PC-9 (cell line): ENCODE data around the gene CEBPB. TPM values are rescaled to one million over a fixed set of nuclear protein-coding genes. Genes with fewer than 3 reads are reported as not detected.

Source experiments
- BruUV-seq: library from RNA; stranded (reverse); fragments of 400-500 nt; replicated peaks from 2 replicates; lab custom pipeline; 2021; lab: Mats Ljungman, UMichigan
- CTCF ChIA-PET: fragments of 300-600 bp; sonication (Branson Sonifier 250); formaldehyde crosslinking; loops from one replicate; lab custom pipeline; 2022; ENCODE audit warnings: antibody characterized with exemption; lab: Charles Lee
- POLR2A ChIA-PET: fragments of 300-600 bp; sonication (Branson Sonifier 250); formaldehyde crosslinking; loops from one replicate; lab custom pipeline; 2022; ENCODE audit warnings: antibody characterized with exemption; ENCODE audit not compliant: unreplicated experiment; lab: Charles Lee
- DNase-seq, 2 experiments: peaks; one replicate each; pipeline versions ENCODE4 v3.0.0 to v3.0.0-alpha.2; 2015 to 2022; ENCODE audit warnings: mixed read lengths in 1 of 2
- H2AFZ ChIP-seq: fragments of 200-600 bp; sonication (generic); 2 replicates; pipeline ENCODE4 v1.8.1; 2017; ENCODE audit warnings: antibody characterized with exemption
- H3F3A ChIP-seq: fragments of 200-600 bp; sonication (generic); 2 replicates; pipeline ENCODE4 v1.8.1; 2017; ENCODE audit warnings: antibody characterized with exemption, mild to moderate bottlenecking, low read depth; ENCODE audit not compliant: insufficient read depth
- H3K27ac ChIP-seq: fragments of 200-600 bp; sonication (generic); 2 replicates; pipeline ENCODE4 v1.6.1; 2016; ENCODE audit warnings: mixed run types
- H3K27me3 ChIP-seq: fragments of 200-600 bp; sonication (generic); 2 replicates; pipeline ENCODE4 v1.6.1; 2016; ENCODE audit warnings: low read depth, mixed run types; ENCODE audit not compliant: insufficient read depth
- H3K36me3 ChIP-seq: fragments of 200-600 bp; sonication (generic); 2 replicates; pipeline ENCODE4 v1.6.1; 2016; ENCODE audit warnings: low read depth, mixed run types
- H3K4me1 ChIP-seq: fragments of 200-600 bp; sonication (generic); replicated peaks from 2 replicates; pipeline ENCODE4 v1.6.1; 2016; ENCODE audit warnings: mixed run types; ENCODE audit not compliant: insufficient read depth
- H3K4me2 ChIP-seq: fragments of 200-600 bp; sonication (generic); 2 replicates; pipeline ENCODE4 v1.6.1; 2017; ENCODE audit warnings: mixed run types
- H3K4me3 ChIP-seq: fragments of 200-600 bp; sonication (generic); 2 replicates; pipeline ENCODE4 v1.6.1; 2016; ENCODE audit warnings: mixed run types
- H3K79me2 ChIP-seq: fragments of 200-600 bp; sonication (generic); 2 replicates; pipeline ENCODE4 v1.6.1; 2017; ENCODE audit warnings: low read depth, mixed run types
- H3K9me2 ChIP-seq: fragments of 200-600 bp; sonication (generic); 2 replicates; pipeline ENCODE4 v1.8.1; 2017; ENCODE audit warnings: mild to moderate bottlenecking; ENCODE audit not compliant: insufficient read depth
- H3K9me3 ChIP-seq: fragments of 200-600 bp; sonication (generic); 2 replicates; pipeline ENCODE4 v1.8.1; 2016; ENCODE audit warnings: low read depth; ENCODE audit not compliant: insufficient read depth
- H4K20me1 ChIP-seq: fragments of 200-600 bp; sonication (generic); 2 replicates; pipeline ENCODE4 v1.8.1; 2017; ENCODE audit not compliant: insufficient read depth
- EZH2 ChIP-seq: fragments of 200-600 bp; sonication (generic); IDR thresholded peaks from 2 replicates; pipeline ENCODE4 v1.8.0; 2017; ENCODE audit warnings: antibody characterized with exemption, low read depth
- intact Hi-C: fragments of 100-400 bp; cut with micrococcal nuclease; formaldehyde crosslinking; loops from one replicate; pipeline ENCODE4 v1.10.0; 2022; ENCODE audit not compliant: unreplicated experiment
- total RNA-seq: library from RNA; stranded (reverse); gene quantifications from 2 replicates; pipeline ENCODE4 v1.2.3, GENCODE V29; 2021
- TF ChIP-seq, protein P1 (sequence below): fragments of 200-600 bp; sonication (generic); conservative IDR thresholded peaks from 2 replicates; pipeline ENCODE4 v1.6.1; 2017; ENCODE audit warnings: mixed run types, antibody characterized with exemption, mild to moderate bottlenecking, moderate library complexity

Gene CEBPB
- total RNA-seq, 1 experiment from 2014 or later: 112 TPM

DNA sequence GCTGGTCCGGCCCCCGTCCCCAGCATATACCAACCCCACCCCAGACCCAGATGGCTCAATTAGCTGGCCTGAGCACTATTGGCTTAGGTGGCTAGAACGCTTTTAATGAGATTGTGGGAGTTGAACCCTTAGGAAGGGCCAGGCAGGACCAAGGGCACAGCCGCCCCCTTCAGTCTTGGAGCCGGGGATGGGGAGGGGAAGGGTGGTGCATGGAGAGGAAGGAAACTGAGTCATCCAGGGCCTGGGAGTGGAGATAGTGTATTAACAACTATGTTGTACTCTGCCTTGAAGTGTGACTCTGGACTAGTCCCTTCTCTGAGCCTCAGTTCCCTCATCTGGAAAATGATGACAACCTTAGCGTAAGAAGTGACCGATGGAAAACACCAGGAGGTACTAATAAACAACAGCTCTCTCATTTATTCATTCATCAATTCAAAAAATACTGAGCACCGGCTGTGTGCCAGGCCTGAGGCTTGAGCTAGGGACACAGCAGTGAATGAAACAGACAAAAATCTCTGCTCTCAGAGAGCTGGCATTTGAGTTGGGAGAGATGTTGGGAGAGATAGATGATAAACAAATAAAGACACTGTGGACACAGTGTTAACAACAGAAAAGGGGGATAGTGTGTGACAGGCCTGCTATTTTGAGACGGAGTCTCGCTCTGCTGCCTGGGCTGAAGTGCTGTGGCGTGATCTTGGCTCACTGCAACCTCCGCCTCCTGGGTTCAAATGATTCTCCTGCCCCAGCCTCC lies 48.6 kb upstream of the CEBPB start:
- no peak for DNase-seq
- Histone ChIP-seq H3K27me3 (no peaks in the 10 kb centered on the region), H4K20me1 (no peaks in the 10 kb centered on the region), H3F3A (peaks cover 40% of the 10 kb centered on the region), H3K9me3 (no peaks in the 10 kb centered on the region), H3K4me3 (no peak overlapping the region), H3K79me2 (peaks cover 72% of the 10 kb centered on the region), H3K27ac (no peak overlapping the region), H3K9me2 (no peaks in the 10 kb centered on the region), H3K36me3 (peaks cover 21% of the 10 kb centered on the region; the same call in 1 of the 2 replicates), H2AFZ (no peak overlapping the region), H3K4me2 (no peak overlapping the region), H3K4me1 (peaks cover 57% of the 10 kb centered on the region)
- intact Hi-C loops: no loop called here
- no TSS peak for BruUV-seq
- CTCF ChIA-PET: no interaction called here
- POLR2A ChIA-PET: no interaction called here
- TF ChIP-seq EZH2: no peak
- TF ChIP-seq, protein P1, sequence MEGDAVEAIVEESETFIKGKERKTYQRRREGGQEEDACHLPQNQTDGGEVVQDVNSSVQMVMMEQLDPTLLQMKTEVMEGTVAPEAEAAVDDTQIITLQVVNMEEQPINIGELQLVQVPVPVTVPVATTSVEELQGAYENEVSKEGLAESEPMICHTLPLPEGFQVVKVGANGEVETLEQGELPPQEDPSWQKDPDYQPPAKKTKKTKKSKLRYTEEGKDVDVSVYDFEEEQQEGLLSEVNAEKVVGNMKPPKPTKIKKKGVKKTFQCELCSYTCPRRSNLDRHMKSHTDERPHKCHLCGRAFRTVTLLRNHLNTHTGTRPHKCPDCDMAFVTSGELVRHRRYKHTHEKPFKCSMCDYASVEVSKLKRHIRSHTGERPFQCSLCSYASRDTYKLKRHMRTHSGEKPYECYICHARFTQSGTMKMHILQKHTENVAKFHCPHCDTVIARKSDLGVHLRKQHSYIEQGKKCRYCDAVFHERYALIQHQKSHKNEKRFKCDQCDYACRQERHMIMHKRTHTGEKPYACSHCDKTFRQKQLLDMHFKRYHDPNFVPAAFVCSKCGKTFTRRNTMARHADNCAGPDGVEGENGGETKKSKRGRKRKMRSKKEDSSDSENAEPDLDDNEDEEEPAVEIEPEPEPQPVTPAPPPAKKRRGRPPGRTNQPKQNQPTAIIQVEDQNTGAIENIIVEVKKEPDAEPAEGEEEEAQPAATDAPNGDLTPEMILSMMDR: no peak

DNA sequence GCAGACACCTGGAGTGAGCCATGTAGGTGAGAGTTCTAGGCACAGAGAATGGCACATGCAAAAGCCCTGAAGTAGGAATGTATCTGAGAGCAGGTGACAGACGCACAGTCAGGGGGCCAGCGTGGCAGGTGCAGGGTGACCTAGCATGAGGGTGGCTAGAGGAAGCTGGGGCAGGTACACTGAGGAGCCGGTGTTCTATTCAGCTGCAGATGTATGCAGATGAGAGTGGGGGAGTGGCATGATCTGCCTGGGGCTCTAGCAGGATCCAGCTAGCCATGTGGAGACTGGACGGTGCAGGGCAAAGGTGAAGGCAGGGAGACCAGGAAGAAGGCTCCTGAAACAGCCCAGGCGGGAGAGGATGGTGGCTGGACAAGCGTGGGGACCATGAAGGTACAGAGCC lies 47.8 kb upstream of the CEBPB start:
- Histone ChIP-seq H3F3A (peaks cover 42% of the 10 kb centered on the region), H2AFZ (no peak overlapping the region), H3K4me1 (peaks cover 57% of the 10 kb centered on the region), H3K27me3 (no peaks in the 10 kb centered on the region), H3K9me2 (no peaks in the 10 kb centered on the region), H3K27ac (no peak overlapping the region; the same call in 1 of the 2 replicates), H3K79me2 (peaks cover 70% of the 10 kb centered on the region), H3K36me3 (peaks cover 21% of the 10 kb centered on the region; the same call in 1 of the 2 replicates), H3K4me2 (peak overlapping the region; percentile 6; the same call in 1 of the 2 replicates), H4K20me1 (no peaks in the 10 kb centered on the region), H3K9me3 (no peaks in the 10 kb centered on the region), H3K4me3 (no peak overlapping the region)
- intact Hi-C loops: no loop called here
- DNase-seq: peak in 1 of 2 experiments; percentile 47
- ChIA-PET POLR2A (interaction anchor here (0.5 kb wide), 1 partner anchor 147 kb away, joined by 15 read pairs; no protein-coding TSS in a partner anchor), CTCF (no interaction called here)
- BruUV-seq: no TSS peak
- TF ChIP-seq, protein P1: no peak
- TF ChIP-seq EZH2: no peak

DNA sequence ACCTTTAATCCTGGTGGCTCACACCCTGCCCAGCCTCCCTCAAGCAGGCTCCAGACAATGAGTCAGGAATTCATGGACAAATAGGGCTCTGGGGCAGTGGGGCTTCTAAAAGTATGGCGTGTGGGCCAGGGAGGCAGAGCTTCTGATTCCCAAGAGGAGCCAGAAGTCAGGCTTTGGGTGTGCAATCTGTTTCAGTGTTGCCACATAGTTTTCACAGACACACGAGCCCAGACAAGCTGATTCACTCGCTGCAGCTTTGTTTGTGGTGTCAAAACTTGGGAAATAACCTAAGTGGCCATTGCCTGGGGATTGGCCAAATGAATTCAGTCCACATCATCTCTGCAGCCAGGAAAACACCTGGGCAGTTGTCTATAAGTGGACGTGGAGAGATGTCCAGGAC lies 46.3 kb upstream of the CEBPB start:
- Histone ChIP-seq H3K9me2 (no peaks in the 10 kb centered on the region), H3K4me3 (no peak overlapping the region), H3F3A (peaks cover 47% of the 10 kb centered on the region), H3K27ac (peak overlapping the region; percentile 89), H3K36me3 (0 out of 2 replicates have a peak, but pooled peaks cover 21% of the 10 kb centered on the region), H3K4me2 (peak overlapping the region; percentile 52), H3K79me2 (peaks cover 79% of the 10 kb centered on the region), H4K20me1 (no peaks in the 10 kb centered on the region), H3K9me3 (no peaks in the 10 kb centered on the region), H2AFZ (no peak overlapping the region), H3K27me3 (no peaks in the 10 kb centered on the region), H3K4me1 (peaks cover 60% of the 10 kb centered on the region)
- ChIA-PET POLR2A (interaction anchor here (0.6 kb wide), 1 partner anchor 35 kb away, joined by 3 read pairs; no protein-coding TSS in a partner anchor), CTCF (interaction anchor here (1.5 kb wide), 1 partner anchor 35 kb away, joined by 9 read pairs; no protein-coding TSS in a partner anchor)
- intact Hi-C loops: loop anchor here (2.0 kb wide), 1 partner anchor 24 kb away; no protein-coding TSS in a partner anchor
- no TSS peak for BruUV-seq
- peak; percentile 61 to 98 for DNase-seq
- no peak for TF ChIP-seq EZH2
- TF ChIP-seq, protein P1: no peak
